ENCODE results near the gene GNG7. TPM values are rescaled to one million over a fixed set of nuclear protein-coding genes. Genes with fewer than 3 reads are reported as not detected.

Gene GNG7
- total RNA-seq, 1 donor from 2014 or later, result 5.1 TPM

DNA sequence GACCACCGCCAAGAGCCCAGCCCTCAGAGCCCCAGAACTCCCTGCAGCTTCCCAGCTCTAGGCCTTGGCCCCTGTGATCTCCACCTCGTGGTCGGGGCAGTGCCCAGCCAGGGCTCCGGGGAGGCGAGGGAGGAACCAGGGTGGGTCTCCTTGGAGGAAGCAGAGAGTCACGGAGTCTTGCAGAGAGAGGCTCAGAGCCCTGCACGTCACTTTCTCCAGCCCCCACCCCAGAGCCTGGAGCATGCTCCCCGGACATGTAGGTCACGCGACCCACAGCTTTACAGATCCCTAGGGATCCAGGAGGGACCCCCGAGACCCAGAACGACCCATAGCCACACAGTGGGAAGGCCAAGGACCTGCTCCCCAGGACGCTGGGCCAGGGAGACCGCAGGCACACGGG, 214.7 kb downstream of the GNG7 start:
- peak overlapping the region; percentile 34 for H3K27ac Mint-ChIP-seq (ENCODE audit: unreplicated experiment)
- DNase-seq (ENCODE audit: extremely low spot score, unreplicated experiment), result no peak
- no peak overlapping the region for H3K4me3 Mint-ChIP-seq (ENCODE audit: unreplicated experiment)
- TF ChIP-seq, protein P1, sequence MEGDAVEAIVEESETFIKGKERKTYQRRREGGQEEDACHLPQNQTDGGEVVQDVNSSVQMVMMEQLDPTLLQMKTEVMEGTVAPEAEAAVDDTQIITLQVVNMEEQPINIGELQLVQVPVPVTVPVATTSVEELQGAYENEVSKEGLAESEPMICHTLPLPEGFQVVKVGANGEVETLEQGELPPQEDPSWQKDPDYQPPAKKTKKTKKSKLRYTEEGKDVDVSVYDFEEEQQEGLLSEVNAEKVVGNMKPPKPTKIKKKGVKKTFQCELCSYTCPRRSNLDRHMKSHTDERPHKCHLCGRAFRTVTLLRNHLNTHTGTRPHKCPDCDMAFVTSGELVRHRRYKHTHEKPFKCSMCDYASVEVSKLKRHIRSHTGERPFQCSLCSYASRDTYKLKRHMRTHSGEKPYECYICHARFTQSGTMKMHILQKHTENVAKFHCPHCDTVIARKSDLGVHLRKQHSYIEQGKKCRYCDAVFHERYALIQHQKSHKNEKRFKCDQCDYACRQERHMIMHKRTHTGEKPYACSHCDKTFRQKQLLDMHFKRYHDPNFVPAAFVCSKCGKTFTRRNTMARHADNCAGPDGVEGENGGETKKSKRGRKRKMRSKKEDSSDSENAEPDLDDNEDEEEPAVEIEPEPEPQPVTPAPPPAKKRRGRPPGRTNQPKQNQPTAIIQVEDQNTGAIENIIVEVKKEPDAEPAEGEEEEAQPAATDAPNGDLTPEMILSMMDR (IDR thresholded peaks at IDR 0.05), result no peak
- no peaks in the 10 kb centered on the region for H3K9me3 Mint-ChIP-seq (ENCODE audit: unreplicated experiment)
- H3K36me3 Mint-ChIP-seq (ENCODE audit: unreplicated experiment), result no peaks in the 10 kb centered on the region
- no peaks in the 10 kb centered on the region for H3K27me3 Mint-ChIP-seq (ENCODE audit: unreplicated experiment)
- H3K4me1 Mint-ChIP-seq (ENCODE audit: unreplicated experiment), result peaks cover 41% of the 10 kb centered on the region

DNA sequence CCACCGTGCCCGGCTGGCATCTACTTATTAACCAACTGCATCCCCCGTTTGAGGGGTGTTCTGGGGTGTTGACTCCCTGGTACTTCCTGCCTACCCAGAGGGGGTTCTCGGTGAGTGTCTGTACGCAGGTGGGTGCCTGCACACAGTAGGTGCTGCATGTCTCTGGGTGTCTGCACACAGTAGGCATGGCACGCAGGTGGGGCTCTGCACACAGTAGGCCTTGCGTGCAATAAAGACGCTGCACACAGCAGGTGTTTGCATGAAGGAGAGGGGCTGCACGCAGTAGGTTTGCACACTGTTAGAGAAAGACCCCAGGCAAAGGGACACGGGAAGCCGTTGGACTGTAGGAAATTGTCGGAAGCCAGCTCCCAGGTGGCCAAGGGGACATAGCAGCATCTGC, 215.4 kb downstream of the GNG7 start:
- H3K36me3 Mint-ChIP-seq (ENCODE audit: unreplicated experiment), result no peaks in the 10 kb centered on the region
- H3K27me3 Mint-ChIP-seq (ENCODE audit: unreplicated experiment), result no peaks in the 10 kb centered on the region
- DNase-seq (ENCODE audit: extremely low spot score, unreplicated experiment), result no peak
- H3K9me3 Mint-ChIP-seq (ENCODE audit: unreplicated experiment), result no peaks in the 10 kb centered on the region
- TF ChIP-seq, protein P1 (IDR thresholded peaks at IDR 0.05), result no peak
- H3K4me1 Mint-ChIP-seq (ENCODE audit: unreplicated experiment), result peaks cover 34% of the 10 kb centered on the region
- no peak overlapping the region for H3K4me3 Mint-ChIP-seq (ENCODE audit: unreplicated experiment)
- H3K27ac Mint-ChIP-seq (ENCODE audit: unreplicated experiment), result no peak overlapping the region

DNA sequence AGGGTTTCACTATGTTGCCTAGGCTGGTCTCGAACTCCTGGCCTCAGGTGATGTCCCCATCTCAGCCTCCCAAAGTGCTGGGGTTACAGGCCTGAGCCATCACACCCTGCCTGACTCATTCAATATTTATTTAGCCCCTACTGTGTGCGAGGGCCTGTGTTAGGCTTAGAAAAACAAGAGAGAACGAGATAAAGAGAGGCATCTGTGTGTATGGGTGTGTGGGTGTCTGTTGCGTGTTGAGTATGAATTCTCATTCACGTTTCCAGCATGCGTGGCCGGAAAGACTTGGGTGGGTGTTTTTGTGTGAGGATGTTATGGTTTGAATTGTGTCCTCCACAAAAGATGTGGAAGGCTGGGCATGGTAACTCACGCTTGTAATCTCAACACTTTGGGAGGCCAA, 217.1 kb downstream of the GNG7 start:
- TF ChIP-seq, protein P1 (IDR thresholded peaks at IDR 0.05), result no peak
- Mint-ChIP-seq H3K9me3 (ENCODE audit: unreplicated experiment) (no peaks in the 10 kb centered on the region), H3K36me3 (ENCODE audit: unreplicated experiment) (no peaks in the 10 kb centered on the region), H3K27ac (ENCODE audit: unreplicated experiment) (no peak overlapping the region), H3K4me1 (ENCODE audit: unreplicated experiment) (peaks cover 19% of the 10 kb centered on the region), H3K27me3 (ENCODE audit: unreplicated experiment) (no peaks in the 10 kb centered on the region), H3K4me3 (ENCODE audit: unreplicated experiment) (no peak overlapping the region)
- DNase-seq (ENCODE audit: extremely low spot score, unreplicated experiment), result no peak

DNA sequence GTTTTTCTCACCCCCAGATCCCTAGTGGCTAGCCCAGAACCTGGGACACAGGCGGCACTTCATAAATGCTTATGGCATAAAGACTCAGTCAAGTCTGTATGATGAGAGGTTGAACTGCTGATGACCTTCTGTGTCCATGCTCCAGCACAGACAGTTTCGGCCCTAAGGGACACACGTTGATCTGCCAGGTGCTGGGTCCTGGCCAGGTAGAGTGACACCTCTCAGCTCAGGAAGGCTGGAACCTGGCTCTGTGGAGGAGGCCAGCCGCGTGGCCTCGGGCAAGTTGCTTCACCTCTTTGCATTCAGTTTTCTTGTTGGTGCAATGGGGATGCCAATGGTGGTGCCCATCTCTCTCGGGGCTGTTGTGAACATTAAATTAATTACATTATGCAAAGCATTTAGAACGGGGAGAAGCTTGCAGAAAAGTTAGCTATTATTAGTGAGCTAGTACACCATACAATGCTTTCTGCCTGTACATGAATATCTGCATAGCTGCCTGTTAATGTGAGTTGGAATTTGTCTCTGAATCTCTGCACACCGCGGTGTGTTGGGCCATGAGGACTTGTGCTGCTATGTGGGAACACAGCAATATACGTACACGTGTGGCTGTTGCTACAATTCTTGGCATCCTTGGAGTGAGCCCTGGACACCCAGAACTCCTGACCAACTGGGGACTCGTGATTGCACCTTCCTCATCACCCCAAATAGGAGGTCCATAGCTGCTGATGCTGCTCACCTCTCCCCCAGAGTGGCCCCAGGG, 218.1 kb downstream of the GNG7 start:
- Mint-ChIP-seq H3K36me3 (ENCODE audit: unreplicated experiment) (no peaks in the 10 kb centered on the region), H3K27me3 (ENCODE audit: unreplicated experiment) (no peaks in the 10 kb centered on the region), H3K4me1 (ENCODE audit: unreplicated experiment) (peaks cover 18% of the 10 kb centered on the region), H3K27ac (ENCODE audit: unreplicated experiment) (no peak overlapping the region), H3K4me3 (ENCODE audit: unreplicated experiment) (no peak overlapping the region), H3K9me3 (ENCODE audit: unreplicated experiment) (no peaks in the 10 kb centered on the region)
- TF ChIP-seq, protein P1 (IDR thresholded peaks at IDR 0.05), result no peak
- DNase-seq (ENCODE audit: extremely low spot score, unreplicated experiment), result no peak

DNA sequence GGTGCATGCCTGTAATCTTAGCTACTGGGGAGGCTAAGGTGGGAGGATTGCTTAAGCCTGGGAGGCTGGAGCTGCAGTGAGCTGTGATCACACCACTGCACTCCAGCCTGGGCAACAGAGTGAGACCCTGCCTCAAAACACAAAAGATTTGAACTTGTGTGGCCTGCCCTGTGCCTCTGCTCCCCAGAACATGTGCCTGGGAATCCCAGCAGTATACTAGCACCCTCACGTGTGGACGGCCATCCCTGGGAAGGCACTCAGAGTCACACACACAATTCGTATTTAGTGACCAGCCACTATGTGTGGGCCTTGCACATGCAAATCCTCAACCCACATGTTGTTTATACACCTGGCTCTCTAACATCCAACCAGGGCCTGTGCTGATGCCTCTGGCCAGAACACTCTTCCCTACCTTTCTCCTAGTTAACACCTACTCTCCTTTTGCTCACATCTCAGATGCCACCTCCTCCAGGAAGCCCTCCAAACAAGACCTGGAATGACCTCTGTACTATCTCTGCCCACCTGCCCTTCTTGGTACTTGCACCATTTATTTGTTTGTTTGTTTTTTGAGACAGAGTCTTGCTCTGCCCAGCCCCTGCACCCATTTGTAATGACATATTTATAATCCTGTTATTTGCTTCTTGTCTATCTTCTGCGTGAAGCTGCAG, 218.9 kb downstream of the GNG7 start:
- no peaks in the 10 kb centered on the region for H3K27me3 Mint-ChIP-seq (ENCODE audit: unreplicated experiment)
- no peak for DNase-seq (ENCODE audit: extremely low spot score, unreplicated experiment)
- TF ChIP-seq, protein P1 (IDR thresholded peaks at IDR 0.05), result no peak

More for the DNA sequence above, 218.9 kb downstream of the GNG7 start:
- no peak overlapping the region for H3K27ac Mint-ChIP-seq (ENCODE audit: unreplicated experiment)
- peaks cover under 1% of the 10 kb centered on the region for H3K36me3 Mint-ChIP-seq (ENCODE audit: unreplicated experiment)
- H3K4me1 Mint-ChIP-seq (ENCODE audit: unreplicated experiment), result peaks cover 21% of the 10 kb centered on the region
- no peaks in the 10 kb centered on the region for H3K9me3 Mint-ChIP-seq (ENCODE audit: unreplicated experiment)
- H3K4me3 Mint-ChIP-seq (ENCODE audit: unreplicated experiment), result no peak overlapping the region
